ENCODE data around the gene CCDC91.
"Not testable (repeated sequence)": the region's sequence is repeated elsewhere in the genome, so short reads cannot be mapped to it uniquely, and the experiment has no call there.

The CCDC91 gene

GRCh38 chr12:28476206-28476605 is 285.9 kb downstream of the CCDC91 start:
- not testable (repeated sequence) for DNase-seq

DNA sequence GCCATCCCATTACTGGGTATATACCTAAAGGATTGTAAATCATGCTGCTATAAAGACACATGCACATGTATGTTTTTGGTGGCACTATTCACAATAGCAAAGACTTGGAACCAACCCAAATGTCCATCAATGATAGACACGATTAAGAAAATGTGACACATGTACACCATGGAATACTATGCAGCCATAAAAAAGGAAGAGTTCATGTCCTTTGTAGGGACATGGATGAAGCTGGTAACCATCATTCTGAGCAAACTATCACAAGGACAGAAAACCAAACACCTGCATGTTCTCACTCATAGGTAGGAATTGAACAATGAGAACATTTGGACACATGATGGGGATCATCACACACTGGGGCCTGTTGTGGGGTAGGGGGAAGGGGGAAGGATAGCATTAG is 288.8 kb downstream of the CCDC91 start:
- not testable (repeated sequence) for DNase-seq

DNA sequence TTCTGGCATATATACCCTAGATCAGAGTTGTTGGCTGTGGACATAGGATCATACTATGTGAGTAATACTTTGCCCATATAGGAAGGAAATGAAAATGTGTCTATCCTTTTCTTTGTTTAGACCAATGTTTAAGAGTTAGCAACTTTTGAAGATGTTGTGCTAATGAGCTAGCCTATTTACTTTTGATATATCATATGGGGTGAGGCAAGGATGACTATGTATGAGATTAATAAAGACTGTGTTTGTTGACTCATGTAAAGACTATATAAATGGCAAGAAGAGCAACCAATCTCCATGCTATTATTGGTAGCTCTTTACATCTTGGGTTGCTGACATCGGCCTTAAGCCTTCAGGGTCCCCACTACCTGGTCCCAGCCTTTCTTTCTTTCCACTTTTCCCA is 289.4 kb downstream of the CCDC91 start:
- DNase-seq, result no peak

GRCh38 chr12:28484156-28484555 is 293.9 kb downstream of the CCDC91 start:
- no peak for DNase-seq

DNA sequence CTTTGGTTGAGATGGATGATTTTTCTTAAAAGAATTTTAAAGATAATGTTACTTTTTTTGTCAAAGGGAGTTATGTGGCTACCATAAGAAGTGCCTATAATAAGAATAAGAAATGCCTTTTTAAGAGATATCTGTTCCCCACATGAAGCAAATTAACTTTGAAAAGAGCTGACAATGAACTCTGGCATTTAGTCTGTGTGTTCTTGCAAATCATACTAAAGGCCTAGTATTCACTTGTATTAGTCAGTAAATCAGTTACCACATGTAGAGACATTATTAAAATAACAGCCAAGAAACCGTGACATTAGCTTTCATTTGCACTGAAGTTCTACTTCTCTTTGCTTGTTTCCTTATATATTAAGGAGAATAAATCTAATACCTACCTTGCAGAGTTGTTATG is 296.3 kb downstream of the CCDC91 start:
- DNase-seq, result no peak

- no peak for DNase-seq
Observed at GRCh38 chr12:28489246-28489645, 299.0 kb downstream of the CCDC91 start.

DNA sequence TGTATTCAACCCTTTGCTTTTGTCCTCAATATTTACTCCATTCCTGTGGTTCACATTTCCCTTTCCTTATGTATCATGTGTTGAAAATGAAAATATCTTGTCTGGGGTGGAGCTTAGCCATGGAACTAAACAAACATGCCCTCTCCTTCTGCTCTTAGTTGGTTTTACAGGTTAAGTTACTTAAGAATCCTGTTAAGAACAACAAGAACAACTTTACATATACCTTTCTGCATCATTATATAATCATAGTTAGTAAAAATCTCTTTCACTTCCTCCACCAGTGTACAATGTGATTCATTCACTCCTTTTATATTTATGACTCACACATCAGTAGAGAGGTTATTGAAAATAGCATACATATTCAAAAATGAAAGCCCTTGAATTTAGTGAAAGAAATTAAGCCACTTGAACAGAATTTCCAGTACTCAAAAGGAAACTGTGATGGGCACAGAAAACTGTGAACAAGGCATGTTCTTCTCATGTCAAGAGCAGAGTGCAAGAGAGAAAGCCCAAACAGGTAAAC is 307.7 kb downstream of the CCDC91 start:
- DNase-seq, result no peak

DNA sequence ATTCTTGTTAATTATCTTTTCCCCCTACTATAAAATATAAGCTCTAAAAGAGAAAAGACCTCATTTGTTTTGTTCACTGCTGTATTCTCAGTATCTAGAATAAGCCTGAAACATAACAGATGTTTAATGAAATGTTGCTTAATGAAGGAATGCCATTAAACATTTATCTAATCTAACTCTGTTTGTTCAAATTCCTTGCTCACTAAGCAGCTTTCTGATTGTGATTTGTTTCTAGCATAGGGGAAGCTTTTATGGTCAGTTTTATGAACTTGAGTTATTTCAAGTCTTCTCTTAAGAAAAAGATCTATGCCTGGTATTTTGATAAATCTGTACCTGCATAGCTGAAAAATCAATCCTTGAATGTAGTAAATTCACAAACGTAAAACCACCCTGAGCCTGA is 308.6 kb downstream of the CCDC91 start:
- DNase-seq, result no peak

DNA sequence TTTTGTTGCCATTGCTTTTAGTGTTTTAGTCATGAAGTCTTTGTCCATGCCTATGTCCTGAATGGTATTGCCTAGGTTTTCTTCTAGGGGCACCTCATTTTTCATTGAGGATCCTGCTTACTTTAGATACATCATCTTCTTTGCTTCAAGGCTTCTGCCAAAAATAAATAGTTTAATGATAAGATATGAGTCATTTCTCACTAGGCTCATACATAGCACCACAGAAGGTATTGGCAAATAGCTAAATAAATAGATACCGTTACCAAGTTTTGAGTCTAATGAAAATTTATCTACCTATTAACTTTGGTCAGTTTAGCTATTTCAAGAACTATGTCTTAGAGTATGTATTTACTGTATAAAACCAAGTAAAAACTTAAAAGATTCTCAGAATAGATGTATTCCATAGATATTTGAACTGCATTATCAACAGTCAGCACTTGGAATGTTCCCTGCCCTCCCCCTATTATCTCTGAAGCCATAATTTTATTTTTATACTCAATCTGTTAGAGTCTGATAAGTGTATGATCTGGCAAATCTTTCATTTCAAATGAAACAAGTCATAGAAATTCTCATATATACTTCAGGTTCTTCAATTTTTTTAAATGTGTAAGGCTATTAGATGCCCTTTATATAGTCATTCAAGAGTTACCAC is 310.2 kb downstream of the CCDC91 start:
- DNase-seq, result no peak

DNA sequence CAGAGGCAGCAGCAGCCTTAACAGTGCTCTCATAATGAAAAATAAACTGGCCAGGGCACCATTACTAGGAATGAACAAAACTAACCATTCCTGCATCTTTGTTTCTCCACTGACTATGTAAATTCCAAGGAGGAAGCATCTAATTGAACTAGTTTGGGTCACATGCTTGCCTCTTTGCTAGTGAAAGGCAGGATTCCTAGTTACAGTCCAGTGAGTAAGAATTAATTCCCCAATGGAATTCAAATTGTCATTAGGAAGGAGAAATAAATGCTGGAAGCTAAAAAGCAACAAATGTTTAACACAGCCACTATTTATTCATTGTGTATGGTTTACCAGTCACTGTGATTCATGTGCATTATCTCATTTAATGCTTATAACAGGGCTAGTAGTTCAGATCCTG is 316.0 kb downstream of the CCDC91 start:
- DNase-seq, result no peak

- no peak for DNase-seq
Observed at GRCh38 chr12:28507033-28507432, 316.8 kb downstream of the CCDC91 start.

DNA sequence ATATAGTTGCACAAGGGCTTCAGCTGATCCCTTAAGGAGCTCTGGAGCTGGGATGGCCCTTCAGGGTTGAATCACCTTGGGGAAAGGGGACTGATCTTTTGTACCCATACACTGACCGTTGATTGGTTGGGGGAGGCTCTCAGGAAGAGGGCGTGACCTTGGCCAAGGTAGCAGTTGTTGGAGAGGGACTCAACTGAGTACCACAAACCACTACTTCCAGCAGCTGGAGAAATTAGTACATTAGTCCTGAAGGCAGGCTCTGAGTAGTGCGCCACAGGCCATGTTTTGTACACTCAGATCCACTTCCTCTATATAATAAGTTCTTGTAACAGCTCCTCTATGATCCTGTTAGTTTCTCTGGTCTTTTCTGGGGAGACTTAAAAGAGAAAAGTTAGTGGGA is 317.6 kb downstream of the CCDC91 start:
- no peak for DNase-seq

GRCh38 chr12:28512406-28512805 is 322.1 kb downstream of the CCDC91 start:
- no peak for DNase-seq

DNA sequence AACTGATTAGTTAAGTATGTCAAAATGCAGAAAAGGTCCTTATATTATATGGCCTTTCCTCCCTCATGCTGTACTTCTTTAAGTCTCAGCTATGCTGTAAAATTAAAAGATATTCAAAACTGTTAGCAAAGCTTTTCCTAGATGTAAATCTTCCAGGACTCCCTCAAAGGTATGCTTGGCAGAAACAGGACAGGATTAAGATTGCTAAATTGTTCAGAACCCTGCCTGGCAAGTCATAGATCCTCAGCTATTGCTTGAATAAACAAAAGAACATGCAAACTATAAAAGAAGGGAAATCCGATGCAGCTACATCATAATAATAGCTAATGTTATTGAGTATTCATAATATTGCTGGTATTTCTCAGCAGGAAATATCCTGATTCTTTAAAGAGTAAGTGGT is 322.6 kb downstream of the CCDC91 start:
- DNase-seq, result no peak

GRCh38 chr12:28513983-28514382 is 323.7 kb downstream of the CCDC91 start:
- DNase-seq, result no peak

- no peak for DNase-seq
Observed at GRCh38 chr12:28517101-28517500, 326.8 kb downstream of the CCDC91 start.

GRCh38 chr12:28527631-28528249 is 337.5 kb downstream of the CCDC91 start:
- DNase-seq, result no peak

DNA sequence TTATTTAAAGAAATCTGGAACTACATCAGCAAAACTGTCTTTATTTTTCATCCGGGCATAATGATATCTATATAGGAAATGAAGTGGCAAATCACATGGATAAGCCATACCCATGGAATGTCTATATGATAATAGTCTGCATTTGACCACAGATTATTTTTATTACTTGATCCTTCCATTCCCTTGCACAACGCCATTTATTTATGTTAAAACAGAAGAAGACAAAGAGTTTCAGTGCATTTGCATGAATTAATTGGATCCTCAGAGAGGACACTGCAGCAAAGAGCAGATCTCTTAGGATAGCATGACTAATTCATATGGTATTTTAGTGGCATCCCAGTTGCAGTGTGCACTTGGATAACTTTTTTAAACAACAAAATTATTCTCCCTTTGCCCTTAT is 345.0 kb downstream of the CCDC91 start:
- no peak for DNase-seq

- DNase-seq, result no peak
Observed at GRCh38 chr12:28536088-28536487, 345.8 kb downstream of the CCDC91 start.

DNA sequence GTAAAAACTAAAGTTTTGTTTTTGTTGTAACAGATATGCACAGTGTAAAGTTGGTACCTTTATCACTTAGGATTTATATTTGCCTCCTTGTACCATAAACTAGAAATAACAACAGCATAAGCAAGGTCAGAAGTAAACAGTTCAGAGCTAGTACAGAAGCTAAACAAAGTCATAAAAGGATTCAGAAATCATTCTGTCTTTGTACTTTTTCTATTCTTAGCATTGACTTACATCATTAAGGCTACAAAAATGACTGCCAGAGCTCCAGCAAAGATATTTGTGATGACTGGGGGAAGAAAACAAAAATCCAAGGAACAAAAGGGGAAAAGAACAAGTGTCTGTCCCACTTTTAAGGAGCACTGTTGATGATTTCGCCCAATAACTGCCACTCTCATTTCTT is 347.2 kb downstream of the CCDC91 start:
- DNase-seq, result no peak

GRCh38 chr12:28539691-28540323 is 349.6 kb downstream of the CCDC91 start:
- no peak for DNase-seq

GRCh38 chr12:28540324-28540714 is 350.1 kb downstream of the CCDC91 start:
- no peak for DNase-seq

- no peak for DNase-seq
Observed at GRCh38 chr12:28543021-28543890, 353.0 kb downstream of the CCDC91 start.
